VCaP (cell line): ENCODE measurements around the gene SLC66A2.

ENCODE experiments used
- H3K27ac ChIP-seq: fragments of 450-650 bp; 2 replicates; pipeline ENCODE4 v1.5.1; 2017
- CTCF ChIP-seq: fragments of 450-650 bp; conservative IDR thresholded peaks from 2 replicates; pipeline ENCODE4 v1.5.1; 2017; ENCODE audit warnings: mild to moderate bottlenecking, moderate library complexity

SLC66A2 gene

GRCh38 chr18:79871481-79872091 is 79.9 kb downstream of the SLC66A2 start:
- H3K27ac ChIP-seq, result no peak overlapping the region

GRCh38 chr18:79871026-79871390 is 80.4 kb downstream of the SLC66A2 start:
- no peak overlapping the region for H3K27ac ChIP-seq
- no peak for TF ChIP-seq CTCF

More at GRCh38 chr18:79871481-79872091, 79.9 kb downstream of the SLC66A2 start:
- TF ChIP-seq CTCF, result no peak

- no peak overlapping the region for H3K27ac ChIP-seq
- TF ChIP-seq CTCF, result no peak
Measured at GRCh38 chr18:79870301-79871025, 81.0 kb downstream of the SLC66A2 start.

- no peak for TF ChIP-seq CTCF
- no peak overlapping the region for H3K27ac ChIP-seq
Measured at GRCh38 chr18:79869591-79870300, 81.7 kb downstream of the SLC66A2 start.

- H3K27ac ChIP-seq, result no peak overlapping the region
- no peak for TF ChIP-seq CTCF
Measured at GRCh38 chr18:79868811-79869541, 82.5 kb downstream of the SLC66A2 start.

GRCh38 chr18:79868168-79868784 is 83.2 kb downstream of the SLC66A2 start:
- TF ChIP-seq CTCF, result no peak
- H3K27ac ChIP-seq, result no peak overlapping the region

- TF ChIP-seq CTCF, result no peak
- H3K27ac ChIP-seq, result no peak overlapping the region
Measured at GRCh38 chr18:79867666-79868065, 83.8 kb downstream of the SLC66A2 start.
